ENCODE results near the gene SUGCT.

DNA sequence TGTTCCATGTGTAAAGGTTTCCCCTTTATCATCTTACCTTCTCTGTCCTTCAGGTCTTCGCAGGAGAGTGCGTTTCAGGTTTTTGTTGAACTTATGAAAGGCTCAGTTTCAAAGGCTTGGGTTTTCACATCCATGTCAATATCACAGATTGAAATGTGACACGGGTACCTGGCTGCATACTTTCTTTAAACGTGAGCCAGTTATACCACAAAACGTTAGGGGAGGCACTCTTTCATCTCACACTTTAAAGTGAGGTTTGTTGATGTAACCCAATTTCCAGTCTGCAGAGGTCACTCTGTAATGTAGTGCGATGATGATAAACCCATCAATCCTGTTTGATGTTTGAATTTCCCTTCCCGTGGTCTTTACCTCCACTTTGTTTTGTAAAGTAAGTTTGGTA lies 506.9 kb downstream of the SUGCT start:
- TF ChIP-seq, protein P1, sequence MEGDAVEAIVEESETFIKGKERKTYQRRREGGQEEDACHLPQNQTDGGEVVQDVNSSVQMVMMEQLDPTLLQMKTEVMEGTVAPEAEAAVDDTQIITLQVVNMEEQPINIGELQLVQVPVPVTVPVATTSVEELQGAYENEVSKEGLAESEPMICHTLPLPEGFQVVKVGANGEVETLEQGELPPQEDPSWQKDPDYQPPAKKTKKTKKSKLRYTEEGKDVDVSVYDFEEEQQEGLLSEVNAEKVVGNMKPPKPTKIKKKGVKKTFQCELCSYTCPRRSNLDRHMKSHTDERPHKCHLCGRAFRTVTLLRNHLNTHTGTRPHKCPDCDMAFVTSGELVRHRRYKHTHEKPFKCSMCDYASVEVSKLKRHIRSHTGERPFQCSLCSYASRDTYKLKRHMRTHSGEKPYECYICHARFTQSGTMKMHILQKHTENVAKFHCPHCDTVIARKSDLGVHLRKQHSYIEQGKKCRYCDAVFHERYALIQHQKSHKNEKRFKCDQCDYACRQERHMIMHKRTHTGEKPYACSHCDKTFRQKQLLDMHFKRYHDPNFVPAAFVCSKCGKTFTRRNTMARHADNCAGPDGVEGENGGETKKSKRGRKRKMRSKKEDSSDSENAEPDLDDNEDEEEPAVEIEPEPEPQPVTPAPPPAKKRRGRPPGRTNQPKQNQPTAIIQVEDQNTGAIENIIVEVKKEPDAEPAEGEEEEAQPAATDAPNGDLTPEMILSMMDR (IDR thresholded peaks at IDR 0.05; ENCODE audit: borderline replicate concordance, extremely low read depth, low read length, poor library complexity, severe bottlenecking) = no peak
- TF ChIP-seq EZH2 (IDR thresholded peaks at IDR 0.05; ENCODE audit: borderline replicate concordance, low read depth, low read length, severe bottlenecking) = no peak

All from DND-41 (cell line).